Stimulated activated CD8-positive, alpha-beta memory T cell treated with anti-CD3 and anti-CD28 coated beads, Interleukin-15, amount 100 ng/mL, for 24 hours (primary cell): ENCODE data around the gene RNU6-8.

Experiments used
- DNase-seq: peaks from one replicate; pipeline ENCODE4 v3.0.0-alpha.2; 2020; ENCODE audit warnings: low read depth

Gene RNU6-8

DNA sequence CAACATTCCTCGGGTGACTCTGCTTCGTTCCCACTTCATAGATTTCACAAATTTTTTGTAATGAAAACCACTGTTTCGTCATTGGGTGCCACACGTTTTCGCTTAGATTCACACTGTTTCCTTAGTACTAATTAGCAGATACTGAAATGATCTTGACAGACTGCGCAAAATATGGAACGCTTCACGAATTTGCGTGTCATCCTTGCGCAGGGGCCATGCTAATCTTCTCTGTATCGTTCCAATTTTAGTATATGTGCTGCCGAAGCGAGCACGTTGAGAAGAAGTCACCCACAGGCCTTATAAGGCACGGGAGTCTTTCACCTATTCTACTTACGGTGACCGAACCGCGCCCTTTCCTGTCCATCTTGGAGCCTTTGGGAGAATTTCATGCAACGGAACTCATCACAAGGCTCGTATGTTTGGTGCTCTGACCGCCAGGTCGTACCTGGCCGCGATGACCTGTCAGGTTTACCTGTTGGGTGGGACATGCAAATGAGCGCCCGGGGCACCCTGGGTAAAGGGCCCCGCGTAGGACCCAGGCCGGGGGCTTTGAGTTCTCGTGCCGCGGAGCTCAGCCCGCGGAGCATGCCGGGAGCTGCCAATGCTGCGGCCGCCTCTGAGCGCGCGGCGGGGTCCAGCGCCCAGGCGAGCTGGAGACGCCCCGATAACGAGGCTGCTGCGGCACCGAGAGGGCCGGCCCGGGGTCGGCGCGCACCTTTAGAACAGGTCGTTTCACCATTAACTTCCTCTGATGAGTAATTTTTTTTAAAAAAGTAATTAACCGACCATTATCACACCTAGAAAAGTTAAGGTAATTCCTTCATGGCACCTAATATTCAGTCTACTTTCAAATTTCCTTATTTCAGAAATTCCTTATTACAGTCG lies at the start of gene RNU6-8:
Gene RNU6-8, minus strand, starts transcription at position 272 of the 885 bp plus-strand sequence.
- peak; percentile 64 for DNase-seq

DNA sequence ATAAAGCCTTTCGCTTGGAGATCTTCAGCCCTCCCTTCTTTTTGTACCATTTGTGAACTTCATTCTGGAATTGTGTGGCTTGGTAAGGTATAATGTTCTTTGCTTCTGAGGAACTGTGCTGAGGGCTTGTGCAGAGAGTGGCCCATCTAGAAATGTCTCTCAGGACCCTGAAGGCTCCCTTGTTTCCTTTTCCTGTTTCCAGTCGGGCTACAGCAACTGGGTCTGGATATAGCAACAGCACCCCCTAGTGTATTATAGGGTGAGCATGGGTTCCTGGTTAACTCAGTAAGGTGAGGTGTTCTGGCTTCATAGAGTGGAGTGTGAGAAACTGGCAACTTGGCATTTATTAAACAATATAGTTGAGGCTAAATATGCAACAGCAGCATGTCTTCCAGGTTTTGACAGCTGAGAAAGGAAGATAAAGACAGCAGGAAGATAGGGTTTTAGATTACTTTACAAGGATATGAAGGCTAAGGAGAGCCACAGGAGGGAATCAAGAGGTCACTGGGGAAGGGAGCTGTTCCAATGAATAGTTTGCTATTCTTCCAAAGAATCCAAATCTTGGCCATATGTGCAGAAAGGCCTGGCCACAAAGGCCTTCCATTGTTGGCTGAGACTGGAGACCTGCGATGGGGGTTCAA lies 49.1 kb upstream of the RNU6-8 start:
- no peak for DNase-seq

DNA sequence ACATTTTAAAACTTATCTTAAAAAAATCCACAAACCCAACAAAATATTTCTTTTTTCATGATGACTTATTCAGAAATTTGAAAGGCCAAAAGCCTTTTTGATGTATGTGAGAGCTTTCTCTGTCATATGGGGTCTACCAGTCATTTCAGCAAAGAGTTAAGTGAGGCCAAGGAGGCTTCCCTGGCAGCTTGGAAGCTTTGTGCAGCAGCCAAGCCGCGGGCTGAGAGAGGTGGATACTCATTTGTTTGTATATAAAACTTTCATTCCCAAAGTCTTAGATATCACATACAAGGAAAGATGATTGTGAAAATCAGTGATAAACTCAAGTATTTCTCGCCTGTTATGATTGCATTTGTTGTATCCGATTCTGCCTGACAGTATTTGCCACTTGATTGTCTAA lies 48.5 kb upstream of the RNU6-8 start:
- DNase-seq = no peak

DNA sequence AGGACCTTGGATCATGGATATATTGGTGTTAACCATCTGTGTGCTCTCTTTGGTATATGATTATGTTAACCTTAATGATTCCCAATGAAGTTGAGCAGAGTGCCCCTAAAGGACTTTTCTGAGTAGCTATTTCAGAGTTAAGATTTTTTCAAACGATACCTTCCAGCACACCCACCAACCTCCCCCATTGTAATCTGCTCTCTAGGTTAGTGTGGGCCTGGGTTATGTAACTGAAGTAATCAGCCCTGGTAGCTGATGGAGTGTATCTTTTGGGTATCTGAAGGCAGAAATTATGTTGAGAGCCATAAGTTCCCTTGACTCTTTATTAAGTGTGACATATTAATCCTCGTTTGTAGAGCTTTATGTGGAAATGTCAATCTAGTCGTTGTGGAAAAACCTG lies 47.6 kb upstream of the RNU6-8 start:
- no peak for DNase-seq

DNA sequence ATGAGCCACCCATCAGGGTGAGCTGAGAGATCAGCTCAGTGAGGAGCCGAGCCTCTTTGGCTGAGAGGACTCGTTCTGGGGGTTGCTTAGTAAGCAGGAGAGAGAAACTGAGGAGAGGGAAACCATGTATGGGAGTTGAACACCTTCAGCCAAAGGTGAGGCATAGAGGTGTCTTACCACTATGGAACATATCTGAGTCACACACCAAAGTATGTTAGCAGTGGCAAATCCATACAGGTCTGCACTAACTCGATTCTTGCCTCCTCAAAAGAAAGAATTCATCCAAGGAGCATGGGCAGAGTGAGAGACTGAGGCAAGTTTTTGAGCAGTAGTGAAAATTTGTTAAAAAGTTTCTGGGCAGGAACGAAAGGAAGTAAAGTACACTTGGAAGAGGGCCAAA lies 46.7 kb upstream of the RNU6-8 start:
- DNase-seq = no peak

DNA sequence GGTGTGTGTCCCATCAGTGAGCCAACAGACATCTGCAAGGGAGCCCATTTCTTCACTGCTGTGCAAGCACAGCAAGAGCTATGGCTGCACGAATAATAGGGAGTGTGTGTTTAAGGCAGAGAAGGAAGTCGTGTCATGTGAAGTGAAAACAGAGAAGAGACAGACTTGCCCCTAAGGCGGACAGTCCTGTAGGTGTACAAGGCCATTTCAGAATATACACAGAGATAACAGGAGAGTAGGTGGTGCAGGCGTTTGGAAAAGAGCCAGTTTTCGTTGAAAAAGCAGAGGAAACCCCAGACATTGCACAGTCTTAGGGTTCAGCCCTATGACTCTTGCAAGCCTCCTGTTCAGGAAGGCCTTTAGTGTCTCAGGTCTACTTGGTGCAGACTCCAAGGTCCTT lies 46.3 kb upstream of the RNU6-8 start:
- DNase-seq = no peak

DNA sequence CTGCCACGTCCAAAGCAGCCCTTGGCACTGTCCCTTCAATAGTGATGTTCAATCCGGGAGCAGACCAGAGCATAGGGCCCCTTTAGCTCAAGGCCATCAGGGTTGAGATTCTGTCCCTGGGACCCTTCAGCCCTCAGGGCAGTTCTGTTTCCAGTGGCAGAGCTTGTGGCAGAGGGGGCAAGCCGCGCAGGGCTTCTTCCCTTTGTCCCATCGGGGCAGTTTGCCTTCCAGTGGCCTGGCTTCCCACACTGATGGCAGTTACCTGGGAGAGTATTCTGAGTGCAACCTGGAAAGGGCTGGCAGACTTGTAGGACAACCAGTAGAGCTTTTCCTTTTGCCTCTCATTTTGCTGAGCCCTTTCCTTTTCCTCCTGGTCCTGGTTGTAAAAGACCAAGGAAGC lies 43.7 kb upstream of the RNU6-8 start:
- DNase-seq = no peak

DNA sequence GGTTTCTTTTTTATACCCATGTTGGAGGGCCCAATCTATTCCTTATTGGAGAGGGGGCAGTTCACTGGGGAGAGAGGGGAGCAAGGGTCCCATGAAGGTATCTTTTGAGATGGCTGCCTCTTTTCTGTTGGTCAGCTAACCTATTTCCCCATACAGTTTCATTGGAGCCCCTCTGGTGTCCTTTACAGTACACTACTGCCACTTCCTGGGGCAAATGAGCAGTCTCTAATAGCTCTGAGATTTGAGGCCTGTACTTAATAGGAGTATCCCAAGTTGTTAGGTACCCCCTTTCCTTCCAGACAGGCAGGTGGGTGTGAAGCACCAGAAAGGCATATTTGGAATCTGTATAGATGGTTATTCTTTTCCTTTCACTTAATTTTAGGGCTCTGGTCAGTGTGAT lies 41.3 kb upstream of the RNU6-8 start:
- DNase-seq = no peak

DNA sequence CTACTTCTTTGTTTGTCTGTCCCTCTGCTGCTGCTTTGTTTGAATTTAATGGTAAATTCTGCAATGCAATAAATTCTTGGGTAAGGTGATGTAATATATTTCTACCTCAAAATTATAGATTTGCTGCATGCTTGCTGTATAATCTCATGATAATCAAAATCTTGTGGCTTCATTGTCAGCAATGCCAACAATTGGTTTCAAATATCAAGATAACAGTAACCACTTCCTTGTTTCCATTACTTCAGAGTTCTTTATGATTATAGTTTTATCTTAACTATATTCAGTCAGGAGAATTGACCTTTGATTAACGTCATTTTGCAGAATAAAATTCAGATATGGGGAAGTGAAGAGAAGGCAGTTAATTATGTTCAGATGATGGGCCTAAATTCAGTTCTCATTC lies 30.2 kb upstream of the RNU6-8 start:
- no peak for DNase-seq

DNA sequence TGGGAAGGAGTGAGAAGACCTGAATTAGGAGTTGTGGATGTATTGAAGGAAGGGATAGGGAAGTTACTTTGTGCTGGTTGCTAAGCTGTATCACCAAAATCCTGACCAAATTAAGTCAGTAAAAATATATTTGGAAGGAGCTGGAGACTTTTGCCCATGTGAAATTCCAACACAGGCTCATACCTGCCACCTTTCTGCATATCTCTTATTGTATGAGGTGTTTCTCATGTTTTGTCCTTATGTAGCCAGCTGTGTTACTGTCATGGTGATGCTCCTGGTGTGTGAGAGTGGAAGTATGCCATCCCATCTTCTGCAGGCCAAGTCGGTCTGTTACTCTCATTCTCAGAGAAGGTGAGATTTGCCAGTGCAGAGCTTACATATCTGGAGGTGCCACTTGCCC lies 29.4 kb upstream of the RNU6-8 start:
- DNase-seq = no peak

DNA sequence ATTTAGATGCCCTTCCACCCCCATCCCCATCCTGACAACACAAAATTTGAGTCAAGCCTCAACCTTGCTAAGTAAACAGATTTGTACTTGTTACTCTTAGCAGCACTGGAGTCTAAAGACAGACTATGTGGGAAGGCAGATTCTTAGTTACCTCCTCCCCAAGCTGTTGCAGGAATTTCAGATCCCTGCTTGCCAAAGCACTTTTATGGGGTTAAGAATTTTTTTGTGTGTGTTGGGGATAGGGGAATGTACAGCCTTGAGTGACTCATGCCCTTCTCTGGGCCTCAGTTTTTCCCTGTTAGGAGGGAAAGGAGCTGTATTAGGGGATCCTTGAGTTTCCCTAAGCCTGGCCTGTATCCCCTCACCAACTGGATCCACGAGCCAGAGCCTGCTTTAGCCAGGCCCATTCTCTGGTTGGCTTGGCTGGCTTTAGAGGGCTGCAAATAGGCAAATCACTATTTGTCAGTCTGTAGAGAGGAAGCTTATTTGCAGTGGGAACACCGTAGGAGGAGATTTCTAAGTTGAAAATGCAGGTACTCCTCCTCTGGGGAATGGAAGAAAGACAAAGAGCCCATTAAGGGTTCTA lies 27.7 kb upstream of the RNU6-8 start:
- no peak for DNase-seq

DNA sequence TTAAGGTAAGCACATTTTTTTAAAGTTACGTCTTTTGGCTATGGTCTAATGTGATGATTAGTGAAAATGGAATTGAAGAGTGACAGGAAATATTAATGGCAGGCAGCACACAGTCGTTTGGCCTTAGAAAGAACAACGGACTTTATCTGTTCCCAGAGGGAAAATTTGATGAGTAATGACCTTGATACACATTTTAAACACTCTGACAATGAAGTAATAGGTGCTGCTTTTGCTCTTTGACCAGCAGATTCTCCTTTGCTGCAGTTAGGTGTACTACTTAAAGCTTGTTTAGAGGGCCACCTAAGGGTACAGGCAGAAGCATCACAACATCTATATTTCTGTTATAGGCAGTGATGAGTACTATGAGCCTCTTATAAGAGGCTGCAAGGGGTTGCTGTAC lies 27.1 kb upstream of the RNU6-8 start:
- no peak for DNase-seq

DNA sequence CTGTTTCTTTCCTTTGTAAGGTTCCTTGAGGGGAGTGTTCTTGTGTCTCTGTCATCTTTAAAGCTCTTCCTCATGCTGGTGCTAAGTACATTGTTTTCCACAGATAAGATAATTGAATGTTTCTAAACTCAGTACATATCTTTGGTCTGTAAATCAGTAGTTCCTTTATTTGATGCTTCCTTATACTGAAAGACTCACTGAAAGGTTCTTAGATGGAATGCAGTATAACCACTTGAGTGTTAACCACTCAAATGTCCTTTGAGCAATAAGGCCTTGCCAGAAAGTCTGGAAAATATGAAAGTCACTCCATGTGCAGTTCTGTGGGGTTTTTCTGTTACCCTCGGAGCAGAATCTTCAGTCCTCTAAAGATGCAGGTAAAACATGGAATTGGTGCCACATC lies 23.0 kb upstream of the RNU6-8 start:
- DNase-seq = no peak

DNA sequence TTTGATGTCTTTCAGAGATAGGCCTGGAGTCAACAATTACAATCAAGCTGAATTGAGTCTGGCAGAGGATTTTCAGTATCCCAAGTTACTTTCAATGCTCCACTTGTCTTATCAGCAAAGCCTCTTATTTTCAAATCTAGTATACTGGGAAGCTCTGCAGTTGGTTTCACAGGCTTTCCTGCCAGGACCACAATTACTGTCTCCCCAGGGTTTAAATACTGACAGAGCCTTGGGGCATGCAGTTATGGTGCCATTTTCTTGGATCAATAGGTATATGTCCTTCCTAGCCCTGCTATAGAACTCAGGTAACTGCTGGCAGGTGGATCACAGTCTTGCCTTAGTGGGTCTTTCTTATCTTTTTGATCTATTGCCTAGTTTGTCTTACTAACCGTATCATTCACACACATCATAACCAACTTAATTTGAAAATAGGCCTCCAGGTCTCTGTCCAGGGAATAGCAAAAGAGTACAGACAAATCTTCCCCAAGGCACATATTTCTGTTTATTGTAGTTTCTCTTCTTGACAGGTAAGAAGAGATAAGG lies 22.4 kb upstream of the RNU6-8 start:
- DNase-seq = no peak

DNA sequence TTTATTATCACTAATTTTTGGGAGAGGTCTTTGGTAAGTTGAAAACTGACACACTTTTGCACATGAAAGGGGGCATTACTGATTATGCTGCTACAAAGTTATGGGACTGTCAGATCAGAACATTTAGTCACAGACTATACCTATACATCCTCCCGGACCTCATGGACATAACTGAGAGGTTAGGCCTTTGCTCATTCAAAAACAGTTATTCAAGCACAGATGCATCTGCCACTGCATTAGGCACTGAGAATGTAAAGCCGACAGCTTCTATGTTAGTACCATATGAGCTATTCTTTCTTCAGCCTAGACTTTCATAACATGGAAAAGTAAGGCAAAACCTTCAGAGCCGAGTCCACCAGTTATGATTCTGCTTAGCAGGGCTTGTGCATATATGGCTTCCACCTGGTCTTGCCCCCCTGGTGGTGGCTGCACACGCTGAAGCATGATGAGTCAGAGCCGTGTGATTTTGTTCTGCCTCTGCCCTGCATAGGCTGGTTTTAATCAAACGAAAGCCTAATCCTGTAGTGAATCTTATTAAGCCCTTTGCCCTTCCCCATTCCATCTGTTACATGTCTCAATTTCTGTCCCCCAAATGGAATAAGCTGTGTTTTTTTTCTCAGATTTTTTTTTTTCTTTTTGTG lies 21.8 kb upstream of the RNU6-8 start:
- no peak for DNase-seq

DNA sequence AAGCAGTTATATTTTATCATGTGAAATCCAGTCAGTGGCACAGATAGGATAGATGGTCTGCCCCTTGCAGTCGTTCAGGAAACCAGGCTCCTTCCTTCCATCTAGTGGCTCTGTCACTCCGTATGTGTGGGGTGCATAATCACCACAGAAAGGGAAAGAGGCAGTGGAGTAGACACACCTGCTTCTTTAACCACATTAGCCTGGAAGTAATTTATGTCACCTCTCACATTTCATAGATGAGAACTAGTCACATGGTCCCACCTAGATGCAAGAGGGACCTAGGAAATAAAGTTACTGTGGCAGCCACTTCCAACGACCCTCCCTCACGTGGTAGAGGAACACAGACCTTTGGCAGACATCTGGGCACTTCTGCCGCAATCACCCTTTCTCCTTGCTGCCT lies 14.2 kb upstream of the RNU6-8 start:
- no peak for DNase-seq

DNA sequence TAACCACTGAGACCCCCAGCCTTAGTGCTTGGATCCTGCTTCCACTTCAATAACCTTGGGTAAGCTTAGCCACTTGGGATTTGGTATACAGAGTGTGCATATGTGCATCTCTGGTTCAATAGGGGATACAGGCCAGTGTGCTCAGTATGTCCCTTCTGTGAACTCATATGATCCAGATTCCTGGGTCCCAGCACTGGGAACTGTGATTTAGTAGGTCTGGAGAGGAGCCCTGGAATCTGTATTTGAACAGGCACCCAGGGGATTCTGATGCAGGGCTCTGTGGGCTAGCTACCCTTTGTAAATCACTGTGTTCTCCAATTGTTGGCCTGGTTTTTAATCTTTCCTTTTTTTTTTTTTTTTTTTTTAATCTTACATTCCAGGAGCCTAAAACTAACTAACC lies 9.8 kb upstream of the RNU6-8 start:
- DNase-seq = no peak

DNA sequence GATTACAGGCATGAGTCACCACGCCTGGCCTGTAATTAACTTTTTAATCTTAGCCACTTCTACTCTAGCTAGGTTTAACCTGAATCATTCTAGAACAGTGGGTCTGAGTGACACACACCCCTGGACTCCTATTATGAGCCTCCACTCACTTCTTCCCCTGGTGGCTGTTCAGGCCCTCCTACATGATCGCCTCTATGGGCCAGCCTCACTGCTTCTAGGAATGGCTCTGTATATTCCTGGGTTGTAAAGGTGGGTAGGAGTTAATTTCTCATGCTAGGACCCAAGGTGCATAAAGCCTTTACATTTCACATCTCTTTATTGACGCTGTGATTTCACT lies 8.0 kb upstream of the RNU6-8 start:
- DNase-seq = no peak

DNA sequence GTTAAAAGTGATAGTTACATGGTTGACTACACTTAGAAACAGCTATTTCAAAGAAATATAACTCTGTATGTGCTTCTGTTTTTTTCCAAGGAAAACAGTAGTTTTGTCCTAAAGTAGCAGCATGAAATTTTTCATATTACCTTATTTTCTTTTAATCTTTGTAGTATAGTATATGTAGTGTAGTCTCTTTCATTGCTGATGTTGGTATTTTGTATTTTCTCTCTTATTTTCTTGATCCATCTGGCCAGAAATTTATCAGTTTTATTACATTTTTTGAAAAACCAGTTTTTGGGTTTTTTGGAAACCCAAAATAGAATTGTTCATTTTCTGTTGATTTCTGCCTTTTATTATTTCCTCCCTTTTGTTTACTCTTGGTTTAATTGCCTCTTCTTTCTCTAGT lies 6.4 kb upstream of the RNU6-8 start:
- no peak for DNase-seq

DNA sequence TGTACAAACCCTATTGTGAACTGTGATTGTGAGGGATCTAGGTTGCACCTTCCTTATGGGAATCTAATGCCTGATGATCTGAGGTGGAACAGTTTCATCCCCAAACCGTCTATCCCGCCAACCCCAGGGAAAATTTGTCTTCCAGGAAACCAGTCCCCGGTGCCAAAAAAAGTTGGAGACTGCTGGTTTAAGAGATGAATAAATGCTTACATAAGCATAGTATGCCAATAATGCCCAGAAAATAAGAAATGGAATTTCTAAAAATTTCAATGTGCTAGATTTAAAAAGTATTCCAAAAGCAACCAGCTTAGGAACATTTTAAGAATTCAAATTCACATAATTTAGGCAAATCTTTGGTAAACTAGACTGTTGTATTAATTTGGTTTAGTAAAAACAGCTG lies 5.4 kb upstream of the RNU6-8 start:
- DNase-seq = no peak

DNA sequence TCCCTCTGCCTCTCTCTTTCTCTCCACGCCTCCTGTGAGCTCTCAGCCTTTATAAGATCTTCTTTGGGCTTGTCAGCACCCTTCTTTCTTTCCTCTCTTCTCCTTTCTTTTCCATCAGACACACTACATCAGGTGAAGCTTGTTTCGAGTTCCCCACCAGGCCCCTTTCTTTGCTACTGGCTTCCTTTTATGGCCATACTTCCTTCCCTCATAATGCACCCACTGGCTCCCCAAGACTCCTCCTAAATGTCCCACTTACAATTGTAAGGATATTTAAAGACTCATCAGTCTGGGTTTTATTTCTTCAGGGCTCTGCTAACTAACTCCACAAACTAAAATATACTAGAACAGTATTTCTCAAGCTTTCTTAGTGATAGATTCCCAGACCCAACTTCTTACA lies 3.5 kb upstream of the RNU6-8 start:
- DNase-seq = no peak

DNA sequence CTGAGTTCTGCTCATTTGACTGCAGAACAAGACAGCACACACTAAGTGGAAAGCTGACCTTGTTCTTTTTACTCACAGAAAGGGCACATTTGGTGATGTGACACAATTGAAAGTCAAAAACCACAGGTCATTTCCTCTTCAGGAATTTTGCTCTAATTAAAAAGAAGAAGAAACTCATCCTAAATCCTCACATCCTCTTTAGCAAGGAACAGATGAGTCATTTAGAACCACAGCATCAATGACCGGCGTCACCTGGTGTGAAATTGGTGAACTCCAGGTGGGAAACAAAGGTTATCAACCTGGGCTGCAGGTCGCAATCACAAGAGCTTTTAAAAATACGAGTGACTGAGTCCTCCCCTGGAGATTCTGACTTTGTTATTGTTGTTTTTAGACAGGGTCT lies 2.9 kb upstream of the RNU6-8 start:
- DNase-seq = no peak

DNA sequence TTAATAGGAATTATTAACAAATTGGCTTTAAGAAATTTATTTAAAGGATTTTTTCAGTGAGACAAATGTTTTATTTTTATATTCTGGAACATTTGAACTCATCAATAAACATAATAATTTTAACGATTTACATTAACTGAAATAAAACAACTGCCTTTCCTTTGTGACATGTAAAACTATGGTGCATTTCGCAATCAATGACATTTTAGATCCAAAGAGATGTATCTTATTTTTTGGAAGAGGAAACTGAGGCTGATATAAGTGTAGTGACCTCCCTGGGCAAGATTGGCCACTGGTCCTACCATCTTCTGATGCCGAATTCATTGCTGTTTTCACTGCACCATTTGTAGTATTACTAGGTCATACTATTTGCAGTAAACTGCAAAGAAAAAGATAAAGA lies 2.5 kb upstream of the RNU6-8 start:
- DNase-seq = no peak
